HCT116 (cell line): Measurements from ENCODE around the gene GOLM1. TPM values are rescaled to one million over a fixed set of nuclear protein-coding genes. Genes with fewer than 3 reads are reported as not detected.
A peak's percentile ranks its signal among the peaks of the same experiment; 100 is the strongest.

Experiments
- ATAC-seq: fragments of 200-7000 bp; cut with Tn5 transposase; 2 replicates; pipeline ENCODE4 v1.9.1; 2020; ENCODE audit warnings: mild to moderate bottlenecking, moderate library complexity
- BruUV-seq: library from RNA; stranded (reverse); fragments of 400-500 nt; replicated peaks from 2 replicates; lab custom pipeline; 2021; lab: Mats Ljungman, UMichigan
- CTCF ChIA-PET: fragments of 300-600 bp; sonication (Branson Sonifier 250); formaldehyde crosslinking; loops from one replicate; lab custom pipeline; 2021; ENCODE audit warnings: antibody characterized with exemption; lab: Charles Lee
- POLR2A ChIA-PET: fragments of 300-600, 350-600 bp; sonication (Branson Sonifier 250); formaldehyde crosslinking; loops from one replicate; lab custom pipeline; 2021; ENCODE audit warnings: antibody characterized with exemption; lab: Charles Lee
- RAD21 ChIA-PET, 2 experiments: fragments of 300-600 bp; sonication (Branson Sonifier 250); formaldehyde crosslinking; loops; one replicate each; lab custom pipeline; 2023; ENCODE audit warnings: low total read pairs in 2 of 2; ENCODE audit not compliant: uncharacterized antibody in 2 of 2, unreplicated experiment in 2 of 2, low non-redundant PET in 1 of 2; lab: Charles Lee
- DNase-seq: peaks from one replicate; pipeline ENCODE4 v3.0.0-alpha.2; 2010; ENCODE audit warnings: low read depth, low spot score
- H2AFZ ChIP-seq: fragments of 200-600 bp; shearing (Covaris generic), sonication (generic); 2 replicates; pipeline ENCODE4 v1.6.1; 2017; ENCODE audit warnings: low read depth, mixed run types, mixed read lengths, antibody characterized with exemption, low read length; ENCODE audit not compliant: poor library complexity, severe bottlenecking
- H3K27ac ChIP-seq: 2 replicates; pipeline ENCODE4 v1.5.1; 2012; ENCODE audit warnings: low read depth, low read length
- H3K27me3 ChIP-seq: fragments of 200-600 bp; sonication (generic); 2 replicates; pipeline ENCODE4 v1.6.1; 2016; ENCODE audit warnings: mixed run types, low read length, mixed read lengths; ENCODE audit not compliant: insufficient read depth
- H3K36me3 ChIP-seq, 2 experiments: fragments of 200-500 bp in 1 of 2; fragments of 200-600 bp in 1 of 2; sonication (Bioruptor generic) in 1 of 2; sonication (generic) in 1 of 2; 2 replicates each; pipeline versions ENCODE4 v1.5.1 to v1.6.1; 2014 to 2016; ENCODE audit warnings: low read length in 2 of 2, inconsistent platforms in 1 of 2, mixed read lengths in 1 of 2, mixed run types in 1 of 2; ENCODE audit not compliant: insufficient read depth in 2 of 2, control insufficient read depth in 1 of 2
- H3K4me1 ChIP-seq, 2 experiments: fragments of 200-600 bp in 1 of 2; sonication (generic) in 1 of 2; 2 replicates each; pipeline versions ENCODE4 v1.5.1 to v1.6.1; 2012 to 2017; ENCODE audit warnings: low read length in 2 of 2, inconsistent platforms in 1 of 2, mild to moderate bottlenecking in 1 of 2, mixed read lengths in 1 of 2, mixed run types in 1 of 2, moderate library complexity in 1 of 2; ENCODE audit not compliant: insufficient read depth in 2 of 2, control insufficient read depth in 1 of 2
- H3K4me2 ChIP-seq: fragments of 200-600 bp; sonication (generic); 2 replicates; pipeline ENCODE4 v1.6.1; 2017; ENCODE audit warnings: mixed run types, low read length, mixed read lengths
- H3K4me3 ChIP-seq, 2 experiments: fragments of 200-600 bp in 1 of 2; sonication (generic) in 1 of 2; replicated peaks in 1 of 2; 2 replicates each; pipeline ENCODE4 v1.5.1; 2011 to 2016; ENCODE audit warnings: low read length in 2 of 2, control low read depth in 1 of 2, low read depth in 1 of 2, mild to moderate bottlenecking in 1 of 2, mixed read lengths in 1 of 2, mixed run types in 1 of 2
- H3K79me2 ChIP-seq: fragments of 200-600 bp; sonication (generic); 2 replicates; pipeline ENCODE4 v1.6.1; 2017; ENCODE audit warnings: mild to moderate bottlenecking, mixed run types, low read length, moderate library complexity, mixed read lengths; ENCODE audit not compliant: insufficient read depth
- H3K9ac ChIP-seq: fragments of 200-600 bp; sonication (generic); 2 replicates; pipeline ENCODE4 v1.6.1; 2016; ENCODE audit warnings: low read length, mixed read lengths
- H3K9me2 ChIP-seq: fragments of 200-600 bp; sonication (generic), shearing (Covaris generic); 2 replicates; pipeline ENCODE4 v1.6.1; 2017; ENCODE audit warnings: mixed run types, mild to moderate bottlenecking, moderate library complexity; ENCODE audit not compliant: insufficient read depth
- H3K9me3 ChIP-seq, 2 experiments: fragments of 200-500 bp in 1 of 2; fragments of 200-600 bp in 1 of 2; sonication (Bioruptor generic) in 1 of 2; sonication (generic) in 1 of 2; 2 replicates each; pipeline ENCODE4 v1.6.1; 2014 to 2017; ENCODE audit warnings: low read length in 2 of 2, mixed read lengths in 2 of 2, inconsistent platforms in 1 of 2, low read depth in 1 of 2, mild to moderate bottlenecking in 1 of 2, mixed run types in 1 of 2, moderate library complexity in 1 of 2; ENCODE audit not compliant: control insufficient read depth in 1 of 2, insufficient read depth in 1 of 2
- H4K20me1 ChIP-seq: fragments of 200-600 bp; sonication (generic), shearing (Covaris generic); 2 replicates; pipeline ENCODE4 v1.6.1; 2017; ENCODE audit warnings: mixed run types, mild to moderate bottlenecking, moderate library complexity; ENCODE audit not compliant: insufficient read depth
- ELF1 ChIP-seq: IDR thresholded peaks from 2 replicates; pipeline ENCODE4 v1.6.1; 2012; ENCODE audit warnings: low read depth, borderline replicate concordance
- EZH2 ChIP-seq: fragments of 200-600 bp; sonication (generic); IDR thresholded peaks from 2 replicates; pipeline ENCODE4 v1.6.1; 2017; ENCODE audit warnings: antibody characterized with exemption, mixed run types
- FOSL1 ChIP-seq: IDR thresholded peaks from 2 replicates; pipeline ENCODE4 v1.6.1; 2012; ENCODE audit warnings: low read depth
- TCF7L2 ChIP-seq: IDR thresholded peaks from 2 replicates; pipeline ENCODE4 v1.7.0; 2011; ENCODE audit warnings: borderline replicate concordance, inconsistent platforms; ENCODE audit not compliant: insufficient read depth, insufficient read length; ENCODE audit errors: extremely low read depth
- ZFX ChIP-seq: fragments of 450-650 bp; IDR thresholded peaks from 2 replicates; pipeline ENCODE4 v1.6.1; 2017
- intact Hi-C: fragments of 100-400 bp; cut with micrococcal nuclease; formaldehyde crosslinking; loops from 2 replicates; pipeline ENCODE4 v1.10.0; 2022
- total RNA-seq: library from RNA; stranded (reverse); gene quantifications from one replicate; pipeline ENCODE4 v1.2.1, GENCODE V29; 2021; ENCODE audit not compliant: unreplicated experiment
- TF ChIP-seq, protein P1 (sequence below), 3 experiments: fragments of 200-600 bp in 1 of 3; sonication (generic) in 1 of 3; IDR thresholded peaks in 2 of 3; conservative IDR thresholded peaks in 1 of 3; 2 replicates each; pipeline ENCODE4 v1.5.1; 2012 to 2017; ENCODE audit warnings: low read depth in 2 of 3, low read length in 2 of 3, antibody characterized with exemption in 1 of 3, borderline replicate concordance in 1 of 3, control low read depth in 1 of 3, mild to moderate bottlenecking in 1 of 3, mixed read lengths in 1 of 3, mixed run types in 1 of 3, moderate library complexity in 1 of 3; ENCODE audit not compliant: insufficient read depth in 1 of 3
- TF ChIP-seq, protein P2 (sequence below): IDR thresholded peaks from 2 replicates; pipeline ENCODE4 v1.6.1; 2012

Gene GOLM1
- total RNA-seq, 1 experiment from 2014 or later = 69.8 TPM

DNA sequence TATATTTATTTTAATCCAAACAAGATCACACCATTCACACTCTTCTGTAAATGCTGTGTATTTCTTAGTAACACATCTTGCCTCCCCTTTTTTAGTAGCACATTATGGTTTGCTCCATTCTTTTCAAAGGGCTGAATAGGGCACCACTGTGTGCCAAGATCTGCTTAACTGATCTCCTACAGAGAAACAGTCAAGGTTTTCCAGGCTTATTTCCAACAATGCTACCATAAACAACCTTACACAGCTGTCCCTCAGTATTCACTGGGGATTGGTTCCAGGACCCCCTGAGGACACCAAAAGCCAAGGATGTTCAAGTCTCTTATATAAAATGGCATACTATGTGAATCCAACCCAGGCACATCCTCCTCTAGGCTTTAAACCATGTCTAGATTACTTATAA is 16.5 kb downstream of the GOLM1 start:
- ATAC-seq = no peak
- H3K9me2 ChIP-seq = no peaks in the 10 kb centered on the region
- H3K27me3 ChIP-seq = no peaks in the 10 kb centered on the region
- no peak for DNase-seq
- no peak overlapping the region for H2AFZ ChIP-seq
- CTCF ChIA-PET = no interaction called here
- no peak overlapping the region for H3K4me2 ChIP-seq
- POLR2A ChIA-PET = interaction anchor here (1.5 kb wide), 1 partner anchor 15 kb away, joined by 3 read pairs; no protein-coding TSS in a partner anchor
- H4K20me1 ChIP-seq = no peaks in the 10 kb centered on the region
- intact Hi-C loops = no loop called here
- no TSS peak for BruUV-seq
- H3K27ac ChIP-seq = no peak overlapping the region
- H3K9ac ChIP-seq = no peak overlapping the region
- H3K9me3 ChIP-seq = no peaks in the 10 kb centered on the region
- no peak overlapping the region for H3K4me3 ChIP-seq
- RAD21 ChIA-PET = no interaction called here
- TF ChIP-seq ZFX = no peak
- peaks cover 19% of the 10 kb centered on the region for H3K79me2 ChIP-seq
- peaks cover 0 to 8% of the 10 kb centered on the region in 2 experiments; a peak in 1 of 4 replicates for H3K36me3 ChIP-seq
- H3K4me1 ChIP-seq = peaks cover 0 to 12% of the 10 kb centered on the region in 2 experiments; a peak in 1 of 4 replicates

GRCh38 chr9:86079865-86080469 is 19.4 kb downstream of the GOLM1 start:
- H3K9me2 ChIP-seq = no peaks in the 10 kb centered on the region
- ChIA-PET POLR2A (no interaction called here), CTCF (no interaction called here), RAD21 (no interaction called here)
- peaks cover 19% of the 10 kb centered on the region for H3K79me2 ChIP-seq
- H3K4me2 ChIP-seq = peak overlapping the region; percentile 0
- no peaks in the 10 kb centered on the region for H4K20me1 ChIP-seq
- peaks cover 0 to 13% of the 10 kb centered on the region in 2 experiments; a peak in 2 of 4 replicates for H3K36me3 ChIP-seq
- intact Hi-C loops = no loop called here
- no peak overlapping the region for H3K9ac ChIP-seq
- peaks cover 0 to 12% of the 10 kb centered on the region in 2 experiments; a peak in 1 of 4 replicates for H3K4me1 ChIP-seq
- no peaks in the 10 kb centered on the region for H3K27me3 ChIP-seq
- TF ChIP-seq TCF7L2 (no peak), ZFX (no peak), ELF1 (no peak), FOSL1 (no peak), EZH2 (no peak)
- TF ChIP-seq, protein P1, sequence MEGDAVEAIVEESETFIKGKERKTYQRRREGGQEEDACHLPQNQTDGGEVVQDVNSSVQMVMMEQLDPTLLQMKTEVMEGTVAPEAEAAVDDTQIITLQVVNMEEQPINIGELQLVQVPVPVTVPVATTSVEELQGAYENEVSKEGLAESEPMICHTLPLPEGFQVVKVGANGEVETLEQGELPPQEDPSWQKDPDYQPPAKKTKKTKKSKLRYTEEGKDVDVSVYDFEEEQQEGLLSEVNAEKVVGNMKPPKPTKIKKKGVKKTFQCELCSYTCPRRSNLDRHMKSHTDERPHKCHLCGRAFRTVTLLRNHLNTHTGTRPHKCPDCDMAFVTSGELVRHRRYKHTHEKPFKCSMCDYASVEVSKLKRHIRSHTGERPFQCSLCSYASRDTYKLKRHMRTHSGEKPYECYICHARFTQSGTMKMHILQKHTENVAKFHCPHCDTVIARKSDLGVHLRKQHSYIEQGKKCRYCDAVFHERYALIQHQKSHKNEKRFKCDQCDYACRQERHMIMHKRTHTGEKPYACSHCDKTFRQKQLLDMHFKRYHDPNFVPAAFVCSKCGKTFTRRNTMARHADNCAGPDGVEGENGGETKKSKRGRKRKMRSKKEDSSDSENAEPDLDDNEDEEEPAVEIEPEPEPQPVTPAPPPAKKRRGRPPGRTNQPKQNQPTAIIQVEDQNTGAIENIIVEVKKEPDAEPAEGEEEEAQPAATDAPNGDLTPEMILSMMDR (IDR thresholded peaks at IDR 0.05 in 2 of 3, conservative IDR thresholded peaks at IDR 0.05 in 1 of 3; ENCODE audit: borderline replicate concordance in 1 of 3, insufficient read depth in 1 of 3, low read depth in 2 of 3, low read length in 2 of 3) = no peak
- TF ChIP-seq, protein P2, sequence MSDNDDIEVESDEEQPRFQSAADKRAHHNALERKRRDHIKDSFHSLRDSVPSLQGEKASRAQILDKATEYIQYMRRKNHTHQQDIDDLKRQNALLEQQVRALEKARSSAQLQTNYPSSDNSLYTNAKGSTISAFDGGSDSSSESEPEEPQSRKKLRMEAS = no peak
- H3K9me3 ChIP-seq = no peaks in the 10 kb centered on the region
- no peak overlapping the region for H3K27ac ChIP-seq
- H2AFZ ChIP-seq = no peak overlapping the region
- DNase-seq (no peak), ATAC-seq (no peak)
- BruUV-seq = no TSS peak
- no peak overlapping the region for H3K4me3 ChIP-seq
